ENCODE measurements around the gene IPO11.

DNA sequence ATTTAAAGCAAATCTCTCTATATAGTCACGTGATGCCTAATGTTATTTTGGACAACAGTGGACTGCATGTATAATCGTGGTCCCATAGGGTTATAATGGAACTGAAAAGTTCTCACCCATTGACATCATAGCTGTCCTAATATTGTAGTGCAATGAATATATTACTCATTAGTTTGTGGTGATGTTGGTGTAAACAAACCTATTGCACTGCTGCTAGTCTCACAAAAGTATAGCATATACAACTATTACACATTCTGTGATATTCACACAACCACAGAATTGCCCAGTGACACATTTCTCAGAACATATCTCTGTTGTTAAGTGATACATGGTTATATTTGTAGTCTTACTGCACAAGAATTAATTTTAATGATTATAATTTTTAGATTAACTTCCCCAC lies 37.7 kb downstream of the IPO11 start:
- TF ChIP-seq, protein P1, sequence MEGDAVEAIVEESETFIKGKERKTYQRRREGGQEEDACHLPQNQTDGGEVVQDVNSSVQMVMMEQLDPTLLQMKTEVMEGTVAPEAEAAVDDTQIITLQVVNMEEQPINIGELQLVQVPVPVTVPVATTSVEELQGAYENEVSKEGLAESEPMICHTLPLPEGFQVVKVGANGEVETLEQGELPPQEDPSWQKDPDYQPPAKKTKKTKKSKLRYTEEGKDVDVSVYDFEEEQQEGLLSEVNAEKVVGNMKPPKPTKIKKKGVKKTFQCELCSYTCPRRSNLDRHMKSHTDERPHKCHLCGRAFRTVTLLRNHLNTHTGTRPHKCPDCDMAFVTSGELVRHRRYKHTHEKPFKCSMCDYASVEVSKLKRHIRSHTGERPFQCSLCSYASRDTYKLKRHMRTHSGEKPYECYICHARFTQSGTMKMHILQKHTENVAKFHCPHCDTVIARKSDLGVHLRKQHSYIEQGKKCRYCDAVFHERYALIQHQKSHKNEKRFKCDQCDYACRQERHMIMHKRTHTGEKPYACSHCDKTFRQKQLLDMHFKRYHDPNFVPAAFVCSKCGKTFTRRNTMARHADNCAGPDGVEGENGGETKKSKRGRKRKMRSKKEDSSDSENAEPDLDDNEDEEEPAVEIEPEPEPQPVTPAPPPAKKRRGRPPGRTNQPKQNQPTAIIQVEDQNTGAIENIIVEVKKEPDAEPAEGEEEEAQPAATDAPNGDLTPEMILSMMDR (IDR thresholded peaks at IDR 0.05; ENCODE audit: insufficient read depth, low read length, poor library complexity, severe bottlenecking), result no peak
- no peak for TF ChIP-seq EZH2phosphoT487 (conservative IDR thresholded peaks at IDR 0.05; ENCODE audit: low read length)
